Testis (tissue), 2 donors: ENCODE measurements around the gene ANKRD44.

ENCODE experiments used
- POLR2A ChIP-seq: fragments of 450-650 bp; IDR thresholded peaks from one replicate; pipeline ENCODE4 v1.6.1; 2017; ENCODE audit warnings: antibody characterized with exemption, mild to moderate bottlenecking, moderate library complexity
- TF ChIP-seq, protein P1 (sequence below), 3 experiments: fragments of 450-650 bp in 2 of 3; fragments of 200-600 bp in 1 of 3; sonication (generic) in 1 of 3; IDR thresholded peaks; one replicate each; pipeline ENCODE4 v1.5.1; 2016 to 2019; ENCODE audit warnings: antibody characterized with exemption in 3 of 3, mild to moderate bottlenecking in 2 of 3, moderate library complexity in 1 of 3

DNA sequence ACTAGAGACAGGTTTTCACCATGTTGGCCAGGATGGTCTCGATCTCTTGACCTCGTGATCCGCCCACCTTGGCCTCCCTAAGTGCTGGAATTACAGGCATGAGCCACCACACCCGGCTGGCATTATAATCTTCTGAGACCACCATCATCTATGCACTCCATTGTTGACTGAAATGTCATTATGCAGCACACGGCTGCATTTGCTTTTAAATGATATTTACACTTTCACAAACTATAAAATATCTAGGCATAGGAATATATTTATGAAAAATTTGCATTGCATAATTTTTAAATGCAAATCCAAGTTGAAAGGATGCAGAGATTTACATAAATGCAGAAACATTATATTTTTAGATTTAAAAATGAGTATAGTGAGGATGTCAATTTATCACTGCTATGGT lies 30.0 kb upstream of the ANKRD44 start:
- TF ChIP-seq, protein P1, sequence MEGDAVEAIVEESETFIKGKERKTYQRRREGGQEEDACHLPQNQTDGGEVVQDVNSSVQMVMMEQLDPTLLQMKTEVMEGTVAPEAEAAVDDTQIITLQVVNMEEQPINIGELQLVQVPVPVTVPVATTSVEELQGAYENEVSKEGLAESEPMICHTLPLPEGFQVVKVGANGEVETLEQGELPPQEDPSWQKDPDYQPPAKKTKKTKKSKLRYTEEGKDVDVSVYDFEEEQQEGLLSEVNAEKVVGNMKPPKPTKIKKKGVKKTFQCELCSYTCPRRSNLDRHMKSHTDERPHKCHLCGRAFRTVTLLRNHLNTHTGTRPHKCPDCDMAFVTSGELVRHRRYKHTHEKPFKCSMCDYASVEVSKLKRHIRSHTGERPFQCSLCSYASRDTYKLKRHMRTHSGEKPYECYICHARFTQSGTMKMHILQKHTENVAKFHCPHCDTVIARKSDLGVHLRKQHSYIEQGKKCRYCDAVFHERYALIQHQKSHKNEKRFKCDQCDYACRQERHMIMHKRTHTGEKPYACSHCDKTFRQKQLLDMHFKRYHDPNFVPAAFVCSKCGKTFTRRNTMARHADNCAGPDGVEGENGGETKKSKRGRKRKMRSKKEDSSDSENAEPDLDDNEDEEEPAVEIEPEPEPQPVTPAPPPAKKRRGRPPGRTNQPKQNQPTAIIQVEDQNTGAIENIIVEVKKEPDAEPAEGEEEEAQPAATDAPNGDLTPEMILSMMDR (IDR thresholded peaks at IDR 0.05) = no peak
- no peak for TF ChIP-seq POLR2A
